Mammary epithelial cell (primary cell): Measurements from ENCODE around the gene ABTB1.

Experiments used
- EZH2 ChIP-seq: IDR thresholded peaks from 2 replicates; pipeline ENCODE4 v1.6.1; 2012; ENCODE audit warnings: low read length, inconsistent platforms, borderline replicate concordance
- TF ChIP-seq, protein P1 (sequence below), 2 donors: IDR thresholded peaks in 1 of 2; conservative IDR thresholded peaks in 1 of 2; 2 replicates each; pipeline ENCODE4 v1.5.1; 2011 to 2012; ENCODE audit warnings: inconsistent platforms in 2 of 2, low read length in 2 of 2, mild to moderate bottlenecking in 2 of 2, control low read depth in 1 of 2, low read depth in 1 of 2; ENCODE audit not compliant: insufficient read depth in 1 of 2; ENCODE audit errors: extremely low read depth in 1 of 2

DNA sequence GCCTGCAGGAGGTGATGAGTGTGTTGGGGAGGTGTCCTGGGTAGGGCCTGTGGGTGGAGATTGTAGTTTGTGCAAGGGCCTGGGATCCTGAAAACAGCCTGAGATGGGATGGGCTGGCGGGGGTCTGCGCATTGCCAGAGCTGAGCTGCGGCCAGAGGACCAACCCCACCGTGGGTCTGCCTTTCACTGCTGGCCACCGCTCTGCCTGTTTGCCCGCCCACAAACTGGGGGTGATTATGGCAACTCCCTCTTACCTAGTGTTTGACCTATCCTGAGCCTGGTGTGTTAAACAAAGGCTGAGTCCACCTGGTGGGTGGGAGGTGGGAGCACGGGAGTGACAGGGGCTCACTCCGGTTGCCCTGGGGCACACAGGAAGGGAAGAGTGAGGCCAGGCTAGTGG, 9.8 kb downstream of the ABTB1 start:
- TF ChIP-seq EZH2 = no peak
- TF ChIP-seq, protein P1, sequence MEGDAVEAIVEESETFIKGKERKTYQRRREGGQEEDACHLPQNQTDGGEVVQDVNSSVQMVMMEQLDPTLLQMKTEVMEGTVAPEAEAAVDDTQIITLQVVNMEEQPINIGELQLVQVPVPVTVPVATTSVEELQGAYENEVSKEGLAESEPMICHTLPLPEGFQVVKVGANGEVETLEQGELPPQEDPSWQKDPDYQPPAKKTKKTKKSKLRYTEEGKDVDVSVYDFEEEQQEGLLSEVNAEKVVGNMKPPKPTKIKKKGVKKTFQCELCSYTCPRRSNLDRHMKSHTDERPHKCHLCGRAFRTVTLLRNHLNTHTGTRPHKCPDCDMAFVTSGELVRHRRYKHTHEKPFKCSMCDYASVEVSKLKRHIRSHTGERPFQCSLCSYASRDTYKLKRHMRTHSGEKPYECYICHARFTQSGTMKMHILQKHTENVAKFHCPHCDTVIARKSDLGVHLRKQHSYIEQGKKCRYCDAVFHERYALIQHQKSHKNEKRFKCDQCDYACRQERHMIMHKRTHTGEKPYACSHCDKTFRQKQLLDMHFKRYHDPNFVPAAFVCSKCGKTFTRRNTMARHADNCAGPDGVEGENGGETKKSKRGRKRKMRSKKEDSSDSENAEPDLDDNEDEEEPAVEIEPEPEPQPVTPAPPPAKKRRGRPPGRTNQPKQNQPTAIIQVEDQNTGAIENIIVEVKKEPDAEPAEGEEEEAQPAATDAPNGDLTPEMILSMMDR (conservative IDR thresholded peaks at IDR 0.05 in 1 of 2, IDR thresholded peaks at IDR 0.05 in 1 of 2; ENCODE audit: extremely low read depth in 1 of 2, insufficient read depth in 1 of 2, low read depth in 1 of 2, low read length in 2 of 2) = no peak
